B cell (primary cell): ENCODE measurements around the gene TMC3. TPM values are rescaled to one million over a fixed set of nuclear protein-coding genes. Genes with fewer than 3 reads are reported as not detected.

Experiments used
- ATAC-seq: fragments of 200-7000 bp; cut with Tn5 transposase; one replicate; pipeline ENCODE4 v1.10.0; 2021; ENCODE audit warnings: low read depth, mild to moderate bottlenecking, moderate number of reproducible peaks, moderate library complexity
- CTCF ChIA-PET: fragments of 350-600 bp; sonication (Branson Sonifier 250); formaldehyde crosslinking; loops from one replicate; lab custom pipeline; 2021; ENCODE audit warnings: antibody characterized with exemption, inconsistent platforms; lab: Charles Lee
- POLR2A ChIA-PET: fragments of 350-600 bp; sonication (Branson Sonifier 250); formaldehyde crosslinking; loops from one replicate; lab custom pipeline; 2021; ENCODE audit warnings: antibody characterized with exemption; lab: Charles Lee
- DNase-seq: peaks from one replicate; pipeline ENCODE4 v3.0.0; 2013
- H2AFZ ChIP-seq: 2 replicates; pipeline ENCODE4 v1.6.1; 2012; ENCODE audit warnings: mild to moderate bottlenecking, low read depth, low read length; ENCODE audit not compliant: insufficient read depth, poor library complexity, severe bottlenecking
- H3K27ac ChIP-seq, 2 donors: 1 replicate in 1 of 2; 2 replicates in 1 of 2; pipeline ENCODE4 v1.5.1; 2012 to 2013; ENCODE audit warnings: low read length in 2 of 2, mild to moderate bottlenecking in 2 of 2, moderate library complexity in 1 of 2
- H3K27me3 ChIP-seq, 4 experiments: fragments of 200-600 bp in 1 of 4; sonication (generic) in 1 of 4; replicated peaks in 1 of 4; 1 replicate in 2 of 4; 2 replicates in 2 of 4; pipeline versions ENCODE4 v1.6.1 to v1.7.0; 2013 to 2016; ENCODE audit warnings: low read length in 3 of 4, mild to moderate bottlenecking in 2 of 4, mixed read lengths in 1 of 4, moderate library complexity in 1 of 4; ENCODE audit not compliant: insufficient read depth in 4 of 4, control insufficient read depth in 3 of 4; ENCODE audit errors: control extremely low read depth in 1 of 4
- H3K36me3 ChIP-seq, 2 experiments: replicated peaks in 1 of 2; 1 replicate in 1 of 2; 2 replicates in 1 of 2; pipeline versions ENCODE4 v1.6.1 to v1.7.1; 2013; ENCODE audit warnings: low read length in 1 of 2; ENCODE audit not compliant: insufficient read depth in 2 of 2, control insufficient read depth in 1 of 2; ENCODE audit errors: control extremely low read depth in 1 of 2, extremely low read depth in 1 of 2
- H3K4me1 ChIP-seq, 2 donors: fragments of 200-600 bp in 1 of 2; sonication (generic) in 1 of 2; 1 replicate in 1 of 2; 2 replicates in 1 of 2; pipeline versions ENCODE4 v1.5.1 to v1.6.1; 2013 to 2017; ENCODE audit warnings: low read length in 2 of 2; ENCODE audit not compliant: control insufficient read depth in 2 of 2, insufficient read depth in 2 of 2
- H3K4me2 ChIP-seq: replicated peaks from 2 replicates; pipeline ENCODE3; 2012; ENCODE audit warnings: mild to moderate bottlenecking, low read depth, low read length; ENCODE audit not compliant: poor library complexity, severe bottlenecking
- H3K4me3 ChIP-seq, 5 experiments: fragments of 200-600 bp in 1 of 5; sonication (generic) in 1 of 5; 1 replicate in 3 of 5; 2 replicates in 2 of 5; pipeline versions ENCODE4 v1.5.1 to v1.7.0; 2011 to 2016; ENCODE audit warnings: low read length in 4 of 5, mild to moderate bottlenecking in 4 of 5, low read depth in 2 of 5, control low read depth in 1 of 5, moderate library complexity in 1 of 5; ENCODE audit not compliant: insufficient read depth in 1 of 5; ENCODE audit errors: control extremely low read depth in 1 of 5, extremely low read depth in 1 of 5
- H3K79me2 ChIP-seq: fragments of 200-600 bp; sonication (generic); one replicate; pipeline ENCODE4 v1.6.0; 2016; ENCODE audit warnings: low read length; ENCODE audit not compliant: control insufficient read depth, insufficient read depth
- H3K9ac ChIP-seq: fragments of 200-600 bp; sonication (generic); 2 replicates; pipeline ENCODE4 v1.6.1; 2017; ENCODE audit warnings: mild to moderate bottlenecking, low read length, moderate library complexity
- H3K9me3 ChIP-seq, 3 donors: one replicate each; pipeline versions ENCODE4 v1.6.1 to v1.7.1; 2013; ENCODE audit warnings: low read length in 2 of 3; ENCODE audit not compliant: control insufficient read depth in 2 of 3, insufficient read depth in 1 of 3; ENCODE audit errors: control extremely low read depth in 1 of 3
- H4K20me1 ChIP-seq: 2 replicates; pipeline ENCODE4 v1.6.0; 2012; ENCODE audit warnings: mild to moderate bottlenecking, low read length; ENCODE audit not compliant: insufficient read depth, control insufficient read depth, poor library complexity, severe bottlenecking
- H3K27ac Mint-ChIP-seq: one replicate; pipeline ENCODE4 v1.8.0; 2021; ENCODE audit warnings: mixed read lengths
- H3K27me3 Mint-ChIP-seq: one replicate; pipeline ENCODE4 v1.8.0; 2021; ENCODE audit warnings: mixed read lengths
- H3K4me1 Mint-ChIP-seq: one replicate; pipeline ENCODE4 v1.8.0; 2021; ENCODE audit warnings: mixed read lengths
- H3K4me3 Mint-ChIP-seq: one replicate; pipeline ENCODE4 v1.8.0; 2021; ENCODE audit warnings: mixed read lengths
- H3K9me3 Mint-ChIP-seq: one replicate; pipeline ENCODE4 v1.8.0; 2022; ENCODE audit warnings: mixed read lengths; ENCODE audit not compliant: insufficient read depth
- CTCF ChIP-seq: fragments of 200-600 bp; IDR thresholded peaks from one replicate; pipeline ENCODE4 v1.8.0; 2022; ENCODE audit warnings: antibody characterized with exemption, mild to moderate bottlenecking
- EZH2 ChIP-seq: IDR thresholded peaks from 2 replicates; pipeline ENCODE4 v1.6.1; 2012; ENCODE audit warnings: borderline replicate concordance, low read depth, mild to moderate bottlenecking, moderate library complexity, low read length; ENCODE audit not compliant: insufficient read depth, poor library complexity, severe bottlenecking
- whole genome bisulfite sequencing: methylation state at CpG from one replicate; pipeline ENCODE4 v1.1.5; 2013; ENCODE audit warnings: missing lambda C conversion rate; ENCODE audit not compliant: insufficient coverage; 5-methylcytosine and 5-hydroxymethylcytosine counted together
- intact Hi-C: fragments of 100-400 bp; cut with micrococcal nuclease; formaldehyde crosslinking; loops from one replicate; pipeline ENCODE4 v1.10.0; 2022
- polyA plus RNA-seq: library from polyadenylated mRNA; depleted of rRNA; stranded (reverse); fragments of >200 nt; gene quantifications from 2 replicates; pipeline ENCODE4 v1.2.3, GENCODE V29; 2012
- total RNA-seq, 2 donors: library from RNA; stranded (reverse); fragments of 120-200 nt in 1 of 2; gene quantifications; 1 replicate in 1 of 2; 2 replicates in 1 of 2; pipeline versions ENCODE4 v1.2.3 to v1.2.4, GENCODE V29; 2013 to 2022

TMC3 gene
- total and polyA plus RNA-seq, 2 donors (not counting 1 experiment from before 2014, with no cell fraction given) = not detected

GRCh38 chr15:81310480-81310879, 63.5 kb downstream of the TMC3 start:
- intact Hi-C loops = loop anchor here (2.0 kb wide), 1 partner anchor 18 kb away; no protein-coding TSS in a partner anchor
- Histone ChIP-seq H3K27me3 (no peaks in the 10 kb centered on the region), H2AFZ (no peak overlapping the region), H3K9ac (no peak overlapping the region), H3K27ac (peak overlapping the region; percentile 66 to 88), H4K20me1 (peaks cover 52% of the 10 kb centered on the region), H3K9me3 (no peaks in the 10 kb centered on the region), H3K36me3 (peaks cover 4 to 75% of the 10 kb centered on the region in 2 experiments), H3K79me2 (peaks cover 31% of the 10 kb centered on the region), H3K4me3 (no peak overlapping the region), H3K4me1 (peaks cover 64 to 67% of the 10 kb centered on the region in 2 donors), H3K4me2 (no peak overlapping the region)
- Mint-ChIP-seq H3K4me1 (peaks cover 80% of the 10 kb centered on the region), H3K27ac (peak overlapping the region; percentile 87), H3K4me3 (no peak overlapping the region), H3K27me3 (no peaks in the 10 kb centered on the region), H3K9me3 (no peaks in the 10 kb centered on the region)
- ATAC-seq = no peak
- POLR2A ChIA-PET = interaction anchor here (1.6 to 5.0 kb wide), 3 partner anchors 10 to 16 kb away, joined by 4 to 63 read pairs (median 59); partner anchors contain the start of gene STARD5
- TF ChIP-seq CTCF (no peak), EZH2 (no peak)
- 100% methylated on average over 3 of the region's 5 CpGs for WGBS
- no peak for DNase-seq
- CTCF ChIA-PET = interaction anchor here (1.5 to 5.5 kb wide), 6 partner anchors 10 to 44 kb away, joined by 3 to 65 read pairs (median 20); no protein-coding TSS in a partner anchor

GRCh38 chr15:81309647-81310450, 64.2 kb downstream of the TMC3 start:
- H3K27me3 Mint-ChIP-seq = no peaks in the 10 kb centered on the region
- Histone ChIP-seq H3K9me3 (no peaks in the 10 kb centered on the region), H3K4me3 (no peak overlapping the region), H3K36me3 (peaks cover 4 to 78% of the 10 kb centered on the region in 2 experiments), H2AFZ (no peak overlapping the region), H3K27me3 (no peaks in the 10 kb centered on the region), H3K4me1 (peaks cover 64 to 67% of the 10 kb centered on the region in 2 donors), H3K79me2 (peaks cover 31% of the 10 kb centered on the region), H4K20me1 (peaks cover 58% of the 10 kb centered on the region), H3K27ac (peak overlapping the region in 1 of 2 donors; percentile 88), H3K4me2 (no peak overlapping the region), H3K9ac (no peak overlapping the region)
- ChIA-PET POLR2A (interaction anchor here (0.8 to 5.0 kb wide), 3 partner anchors 9 to 24 kb away, joined by 3 to 63 read pairs (median 59); no protein-coding TSS in a partner anchor), CTCF (interaction anchor here (1.3 to 5.5 kb wide), 5 partner anchors 9 to 44 kb away, joined by 8 to 65 read pairs (median 13); no protein-coding TSS in a partner anchor)
- TF ChIP-seq EZH2 = no peak
- no peak for TF ChIP-seq CTCF
- WGBS = 80% methylated on average over 5 of the region's 8 CpGs
- peaks cover 79% of the 10 kb centered on the region for H3K4me1 Mint-ChIP-seq
- no peak overlapping the region for H3K4me3 Mint-ChIP-seq
- H3K9me3 Mint-ChIP-seq = no peaks in the 10 kb centered on the region
- H3K27ac Mint-ChIP-seq = peak overlapping the region; percentile 87
- intact Hi-C loops = loop anchor here (2.0 kb wide), 1 partner anchor 17 kb away; no protein-coding TSS in a partner anchor
- ATAC-seq (no peak), DNase-seq (no peak)
